GM12874 (cell line): ENCODE data around the gene ADCY3.
A peak's percentile ranks its signal among the peaks of the same experiment; 100 is the strongest.

Source experiments
- TF ChIP-seq, protein P1 (sequence below): IDR thresholded peaks from 2 replicates; pipeline ENCODE4 v1.5.1; 2011; ENCODE audit warnings: low read depth, mild to moderate bottlenecking, control low read depth, low read length, moderate library complexity; ENCODE audit not compliant: insufficient read depth

The ADCY3 gene

DNA sequence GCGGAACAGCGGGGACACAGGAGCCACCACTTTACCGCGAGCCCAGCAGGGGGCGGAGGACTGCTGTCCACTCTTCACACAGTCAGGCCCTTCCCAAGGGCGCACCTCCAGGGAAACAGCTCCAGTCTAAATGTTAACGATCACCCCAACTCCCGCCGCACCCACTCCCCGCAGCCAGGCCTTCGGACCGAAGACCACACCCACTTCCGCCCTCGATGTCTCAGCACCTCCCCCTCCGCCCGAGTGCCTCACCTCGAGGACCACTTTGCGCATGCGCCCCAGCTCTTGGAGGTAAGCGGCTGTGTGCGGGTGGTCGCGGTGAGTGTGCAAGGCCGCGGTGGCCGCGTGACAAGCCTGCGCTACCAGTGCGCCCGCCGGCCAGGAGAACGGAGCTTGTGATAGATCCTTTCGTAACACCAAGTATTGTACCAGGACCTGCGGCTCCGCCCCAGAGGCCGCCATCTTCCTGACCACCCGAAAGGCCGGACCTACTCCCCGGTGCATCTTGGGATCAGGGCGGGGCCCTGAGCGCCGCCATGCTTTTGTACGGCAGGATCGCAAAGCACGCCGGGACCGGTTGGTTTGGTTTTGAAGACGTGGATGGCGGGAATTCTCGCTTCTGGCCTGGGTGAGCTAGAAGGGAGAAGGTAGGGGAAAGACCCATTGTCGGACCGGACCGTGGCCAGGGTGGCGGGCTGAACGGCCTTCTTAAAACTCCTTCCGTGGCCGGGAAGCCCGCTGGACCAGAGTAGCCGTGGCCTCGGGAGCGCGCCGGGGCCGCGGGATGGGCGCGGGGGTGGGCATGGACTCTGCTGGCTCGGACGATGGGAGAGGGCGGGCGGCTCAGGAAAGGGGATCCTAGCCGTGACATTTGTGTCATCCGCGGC, 126.9 kb downstream of the ADCY3 start, which contains the start of the genes CENPO and PTRHD1:
Gene CENPO, plus strand, starts transcription at position 552 of the 887 bp plus-strand sequence. CDS start 495 bp downstream, outside the sequence.
Gene PTRHD1, minus strand, starts transcription at position 518 of the 887 bp plus-strand sequence. Its CDS starts 14 bp downstream, at position 504.
- TF ChIP-seq, protein P1, sequence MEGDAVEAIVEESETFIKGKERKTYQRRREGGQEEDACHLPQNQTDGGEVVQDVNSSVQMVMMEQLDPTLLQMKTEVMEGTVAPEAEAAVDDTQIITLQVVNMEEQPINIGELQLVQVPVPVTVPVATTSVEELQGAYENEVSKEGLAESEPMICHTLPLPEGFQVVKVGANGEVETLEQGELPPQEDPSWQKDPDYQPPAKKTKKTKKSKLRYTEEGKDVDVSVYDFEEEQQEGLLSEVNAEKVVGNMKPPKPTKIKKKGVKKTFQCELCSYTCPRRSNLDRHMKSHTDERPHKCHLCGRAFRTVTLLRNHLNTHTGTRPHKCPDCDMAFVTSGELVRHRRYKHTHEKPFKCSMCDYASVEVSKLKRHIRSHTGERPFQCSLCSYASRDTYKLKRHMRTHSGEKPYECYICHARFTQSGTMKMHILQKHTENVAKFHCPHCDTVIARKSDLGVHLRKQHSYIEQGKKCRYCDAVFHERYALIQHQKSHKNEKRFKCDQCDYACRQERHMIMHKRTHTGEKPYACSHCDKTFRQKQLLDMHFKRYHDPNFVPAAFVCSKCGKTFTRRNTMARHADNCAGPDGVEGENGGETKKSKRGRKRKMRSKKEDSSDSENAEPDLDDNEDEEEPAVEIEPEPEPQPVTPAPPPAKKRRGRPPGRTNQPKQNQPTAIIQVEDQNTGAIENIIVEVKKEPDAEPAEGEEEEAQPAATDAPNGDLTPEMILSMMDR: peak; percentile 51

DNA sequence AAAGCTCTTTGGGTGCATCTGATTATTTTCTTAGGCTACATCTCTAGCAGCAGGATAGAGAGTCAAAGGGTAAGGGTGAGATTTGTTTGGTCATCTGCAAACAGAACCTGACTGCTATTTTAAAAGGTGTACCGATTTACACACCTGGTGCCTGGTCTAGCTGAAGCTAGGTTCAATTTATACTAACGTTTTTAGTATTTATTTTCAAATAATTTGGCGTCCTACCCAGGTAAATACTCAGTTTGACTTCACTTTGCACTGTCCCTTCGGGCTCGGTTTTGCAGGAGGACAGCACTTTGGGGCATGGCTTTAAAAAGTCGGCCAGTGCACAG, 127.5 kb downstream of the ADCY3 start:
- TF ChIP-seq, protein P1: no peak

- TF ChIP-seq, protein P1: no peak
Observed at GRCh38 chr2:24791452-24791851, 128.6 kb downstream of the ADCY3 start.

DNA sequence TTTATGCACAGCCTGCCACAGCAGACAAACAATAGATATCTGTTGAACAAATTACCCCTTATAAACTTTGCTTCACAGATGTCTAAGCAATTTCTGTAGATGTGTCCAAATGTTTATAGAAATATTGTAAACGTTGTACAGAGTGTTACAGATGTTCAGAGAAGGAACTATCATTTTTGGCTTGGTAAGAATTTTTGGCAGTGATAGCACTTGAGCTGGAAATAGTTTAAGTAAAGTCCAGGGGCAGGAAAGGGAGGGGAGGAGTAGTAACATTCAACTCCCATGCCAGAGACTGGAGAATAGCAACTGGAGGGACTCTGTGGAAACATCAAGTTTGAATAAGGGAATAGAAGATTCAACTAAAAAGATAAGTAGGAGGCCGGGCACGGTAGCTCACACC, 131.2 kb downstream of the ADCY3 start:
- TF ChIP-seq, protein P1: no peak

DNA sequence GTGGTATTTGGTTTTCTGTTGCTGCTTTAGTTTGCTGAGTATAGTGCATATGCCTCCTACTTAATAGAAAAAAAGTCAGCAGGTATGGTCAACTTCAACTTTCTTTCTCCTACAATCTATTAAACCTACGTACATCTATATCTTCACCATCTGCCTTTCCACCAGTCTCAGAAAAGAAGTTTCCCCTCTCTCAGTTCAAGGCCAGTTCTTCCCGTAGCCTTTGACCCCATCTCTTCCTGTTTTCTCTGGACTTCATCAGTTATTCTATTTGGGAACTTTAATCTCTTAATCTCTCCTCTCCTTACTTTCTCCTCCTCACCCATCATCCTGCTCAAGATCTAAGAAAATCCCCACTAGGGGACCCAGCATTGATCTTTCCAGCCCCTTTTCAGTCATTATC, 132.5 kb downstream of the ADCY3 start:
- TF ChIP-seq, protein P1: no peak

- TF ChIP-seq, protein P1: no peak
Observed at GRCh38 chr2:24785671-24786321, 134.2 kb downstream of the ADCY3 start.

DNA sequence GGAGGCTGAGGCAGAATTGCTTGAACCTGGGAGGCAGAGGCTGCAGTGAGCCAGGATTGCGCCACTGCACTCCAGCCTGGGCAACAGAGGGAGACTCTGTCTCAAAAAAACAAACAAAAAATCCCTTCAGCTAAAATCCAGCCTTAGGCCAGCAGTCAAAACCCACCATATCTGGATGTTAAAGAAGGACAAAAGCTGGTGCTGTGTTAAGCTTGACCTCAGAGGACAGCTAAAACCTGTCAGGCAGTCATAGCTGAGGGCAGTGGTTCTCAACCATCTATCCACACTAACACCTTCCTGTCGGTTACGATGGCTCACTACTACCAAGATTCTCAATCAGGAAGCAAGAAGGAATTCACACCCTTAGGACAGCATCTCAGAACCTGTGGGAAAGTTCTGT, 136.4 kb downstream of the ADCY3 start:
- TF ChIP-seq, protein P1: no peak
